SK-N-SH (cell line): ENCODE data around the gene UNC79. TPM values are rescaled to one million over a fixed set of nuclear protein-coding genes. Genes with fewer than 3 reads are reported as not detected.

Experiments
- CTCF ChIA-PET: fragments of 300-600, 350-600 bp; formaldehyde crosslinking; extraction: SDS; loops from one replicate; lab custom pipeline; 2021; lab: Yijun Ruan, JAX
- POLR2A ChIA-PET: fragments of 350-600 bp; sonication (Branson Sonifier 250); formaldehyde crosslinking; extraction: SDS; loops from one replicate; lab custom pipeline; 2020; ENCODE audit warnings: antibody characterized with exemption, inconsistent platforms; lab: Yijun Ruan, JAX
- DNase-seq: peaks from one replicate; pipeline ENCODE4 v3.0.0; 2012
- H2AFZ ChIP-seq: fragments of 200-600 bp; sonication (generic); 2 replicates; pipeline ENCODE4 v1.8.1; 2016; ENCODE audit warnings: antibody characterized with exemption, mild to moderate bottlenecking, low read depth
- H3F3A ChIP-seq: fragments of 200-600 bp; sonication (generic); replicated peaks from 2 replicates; pipeline ENCODE3; 2016; ENCODE audit warnings: antibody characterized with exemption, mild to moderate bottlenecking; ENCODE audit not compliant: insufficient read depth
- H3K27ac ChIP-seq, 2 experiments: fragments of 200-500 bp in 1 of 2; fragments of 200-600 bp in 1 of 2; sonication (Bioruptor generic) in 1 of 2; sonication (generic), shearing (Covaris generic) in 1 of 2; 2 replicates each; pipeline versions ENCODE4 v1.5.1 to v1.6.1; 2014 to 2016; ENCODE audit warnings: low read depth in 2 of 2, inconsistent platforms in 1 of 2, low read length in 1 of 2, mild to moderate bottlenecking in 1 of 2, mixed read lengths in 1 of 2
- H3K27me3 ChIP-seq: fragments of 200-600 bp; sonication (generic), shearing (Covaris generic); 2 replicates; pipeline ENCODE4 v1.6.1; 2016; ENCODE audit warnings: mixed run types; ENCODE audit not compliant: insufficient read depth
- H3K36me3 ChIP-seq, 2 experiments: fragments of 200-500 bp in 1 of 2; fragments of 200-600 bp in 1 of 2; sonication (Bioruptor generic) in 1 of 2; sonication (generic) in 1 of 2; replicated peaks in 1 of 2; 2 replicates each; pipeline versions ENCODE3 to v1.5.1; 2014 to 2016; ENCODE audit warnings: low read length in 1 of 2, mild to moderate bottlenecking in 1 of 2; ENCODE audit not compliant: insufficient read depth in 2 of 2, control insufficient read depth in 1 of 2
- H3K4me1 ChIP-seq, 2 experiments: fragments of 200-500 bp in 1 of 2; fragments of 200-600 bp in 1 of 2; sonication (Bioruptor generic) in 1 of 2; sonication (generic), shearing (Covaris generic) in 1 of 2; 2 replicates each; pipeline versions ENCODE4 v1.5.1 to v1.6.1; 2014 to 2016; ENCODE audit warnings: low read depth in 1 of 2, low read length in 1 of 2, mixed run types in 1 of 2; ENCODE audit not compliant: insufficient read depth in 2 of 2, control insufficient read depth in 1 of 2
- H3K4me2 ChIP-seq: fragments of 200-600 bp; sonication (generic), shearing (Covaris generic); 2 replicates; pipeline ENCODE4 v1.6.1; 2017; ENCODE audit warnings: mixed run types
- H3K4me3 ChIP-seq, 2 experiments: fragments of 200-500 bp in 1 of 2; fragments of 200-600 bp in 1 of 2; sonication (Bioruptor generic) in 1 of 2; sonication (generic), shearing (Covaris generic) in 1 of 2; 2 replicates each; pipeline versions ENCODE4 v1.5.1 to v1.8.1; 2014 to 2016; ENCODE audit warnings: low read depth in 2 of 2, inconsistent platforms in 1 of 2, low read length in 1 of 2, mild to moderate bottlenecking in 1 of 2, mixed read lengths in 1 of 2, moderate library complexity in 1 of 2
- H3K79me2 ChIP-seq: fragments of 200-600 bp; sonication (generic); 2 replicates; pipeline ENCODE4 v1.8.1; 2017; ENCODE audit warnings: mild to moderate bottlenecking; ENCODE audit not compliant: insufficient read depth
- H3K9ac ChIP-seq: fragments of 200-600 bp; sonication (generic); 2 replicates; pipeline ENCODE4 v1.6.1; 2017; ENCODE audit warnings: mixed run types
- H3K9me2 ChIP-seq: fragments of 200-600 bp; sonication (generic); 2 replicates; pipeline ENCODE4 v1.6.1; 2017; ENCODE audit warnings: mixed run types
- H3K9me3 ChIP-seq: fragments of 200-600 bp; sonication (generic); 2 replicates; pipeline ENCODE4 v1.6.1; 2017; ENCODE audit warnings: mixed run types, mild to moderate bottlenecking, moderate library complexity
- H4K20me1 ChIP-seq: fragments of 200-600 bp; sonication (generic); 2 replicates; pipeline ENCODE4 v1.6.1; 2017; ENCODE audit warnings: mild to moderate bottlenecking, mixed run types; ENCODE audit not compliant: insufficient read depth
- CTCF ChIP-seq: fragments of 200-600 bp; sonication (generic); IDR thresholded peaks from 2 replicates; pipeline ENCODE4 v1.6.1; 2017; ENCODE audit warnings: antibody characterized with exemption, mild to moderate bottlenecking, moderate library complexity
- ELF1 ChIP-seq: IDR thresholded peaks from 2 replicates; pipeline ENCODE4 v1.4.0; 2012
- FOXM1 ChIP-seq: IDR thresholded peaks from 2 replicates; pipeline ENCODE4 v1.4.0; 2012; ENCODE audit warnings: low read depth, mild to moderate bottlenecking
- IRF3 ChIP-seq: fragments of 150-350 bp; IDR thresholded peaks from 2 replicates; pipeline ENCODE4 v1.6.1; 2016; ENCODE audit warnings: mild to moderate bottlenecking, low read depth, low read length
- JUND ChIP-seq: IDR thresholded peaks from 2 replicates; pipeline ENCODE4 v1.4.0; 2012
- MXI1 ChIP-seq: IDR thresholded peaks from 2 replicates; pipeline ENCODE4 v1.6.1; 2012; ENCODE audit warnings: mild to moderate bottlenecking, low read depth, low read length, improper control_type of control experiment
- NFIC ChIP-seq: IDR thresholded peaks from 2 replicates; pipeline ENCODE4 v1.4.0; 2012; ENCODE audit warnings: borderline replicate concordance
- PBX3 ChIP-seq: IDR thresholded peaks from 2 replicates; pipeline ENCODE4; 2012
- RCOR1 ChIP-seq: fragments of 150-350 bp; IDR thresholded peaks from 2 replicates; pipeline ENCODE4 v1.6.1; 2017; ENCODE audit warnings: antibody characterized with exemption, low read length
- RXRA ChIP-seq: IDR thresholded peaks from 2 replicates; pipeline ENCODE4 v1.4.0; 2012; ENCODE audit warnings: low read depth, mild to moderate bottlenecking, borderline replicate concordance
- SIN3A ChIP-seq: IDR thresholded peaks from 2 replicates; pipeline ENCODE4 v1.6.1; 2012; ENCODE audit warnings: low read depth, mild to moderate bottlenecking, low read length, moderate library complexity, borderline replicate concordance
- TAF1 ChIP-seq: IDR thresholded peaks from 2 replicates; pipeline ENCODE4 v1.6.1; 2012; ENCODE audit warnings: low read depth, mild to moderate bottlenecking, low read length, moderate library complexity, borderline replicate concordance
- TCF12 ChIP-seq: IDR thresholded peaks from 2 replicates; pipeline ENCODE4 v1.4.0; 2012
- YY1 ChIP-seq: IDR thresholded peaks from 2 replicates; pipeline ENCODE4 v1.4.0; 2012; ENCODE audit warnings: low read depth, mild to moderate bottlenecking
- WGBS: methylation state at CpG from one replicate; pipeline ENCODE4 v1.1.6; 2017; ENCODE audit warnings: low lambda C conversion rate; 5-methylcytosine and 5-hydroxymethylcytosine counted together
- polyA plus RNA-seq, 3 experiments: library from polyadenylated mRNA; depleted of rRNA; stranded (reverse); fragments of >200 nt; gene quantifications; 2 replicates each; pipeline ENCODE4 v1.2.3, GENCODE V29; 2012

UNC79 gene
- polyA plus RNA-seq, 1 of the 3 experiments (the other 2 are of a cell fraction), result 0.10 TPM

GRCh38 chr14:93688239-93688666 is 257.5 kb downstream of the UNC79 start:
- H2AFZ ChIP-seq, result no peak overlapping the region
- no peak overlapping the region for H3K27ac ChIP-seq
- no peaks in the 10 kb centered on the region for H4K20me1 ChIP-seq
- no peak overlapping the region for H3K9ac ChIP-seq
- no peak overlapping the region for H3K4me3 ChIP-seq
- no peaks in the 10 kb centered on the region for H3K4me1 ChIP-seq
- H3K27me3 ChIP-seq, result no peaks in the 10 kb centered on the region
- no peak for DNase-seq
- no peak overlapping the region for H3K4me2 ChIP-seq
- H3K36me3 ChIP-seq, result no peaks in the 10 kb centered on the region
- H3K9me3 ChIP-seq, result 0 out of 2 replicates have a peak, but pooled peaks cover 4% of the 10 kb centered on the region
- WGBS, result 30% methylated on average over 5 of the region's 5 CpGs
- H3K79me2 ChIP-seq, result no peaks in the 10 kb centered on the region
- CTCF ChIA-PET, result interaction anchor here (1.2 to 1.8 kb wide), 3 partner anchors 15 to 251 kb away, joined by 3 to 7 read pairs (median 4); no protein-coding TSS in a partner anchor
- H3K9me2 ChIP-seq, result no peaks in the 10 kb centered on the region
- no peaks in the 10 kb centered on the region for H3F3A ChIP-seq
- TF ChIP-seq TCF12, result no peak
- no peak for TF ChIP-seq ELF1
- TF ChIP-seq CTCF, result no peak
- TF ChIP-seq IRF3, result no peak
- no peak for TF ChIP-seq YY1
- no peak for TF ChIP-seq RXRA
- TF ChIP-seq NFIC, result no peak
- TF ChIP-seq JUND, result no peak
- no peak for TF ChIP-seq PBX3
- TF ChIP-seq FOXM1, result no peak
- TF ChIP-seq TAF1, result no peak
- TF ChIP-seq MXI1, result no peak
- TF ChIP-seq RCOR1, result no peak
- no peak for TF ChIP-seq SIN3A
- POLR2A ChIA-PET, result no interaction called here

GRCh38 chr14:93688820-93689219 is 258.1 kb downstream of the UNC79 start:
- Histone ChIP-seq H4K20me1 (no peaks in the 10 kb centered on the region), H3K9me2 (no peaks in the 10 kb centered on the region), H3K9me3 (0 out of 2 replicates have a peak, but pooled peaks cover 4% of the 10 kb centered on the region), H3K79me2 (no peaks in the 10 kb centered on the region), H3K27ac (no peak overlapping the region), H3K9ac (no peak overlapping the region), H3K4me1 (no peaks in the 10 kb centered on the region), H3K4me2 (no peak overlapping the region), H2AFZ (no peak overlapping the region), H3K36me3 (no peaks in the 10 kb centered on the region), H3K4me3 (no peak overlapping the region), H3F3A (no peaks in the 10 kb centered on the region), H3K27me3 (no peaks in the 10 kb centered on the region)
- DNase-seq, result no peak
- WGBS, result 29% methylated on average over 4 of the region's 4 CpGs
- TF ChIP-seq RCOR1, result no peak
- ChIA-PET POLR2A (no interaction called here), CTCF (interaction anchor here (0.7 to 1.2 kb wide), 2 partner anchors 16 to 214 kb away, joined by 3 read pairs; no protein-coding TSS in a partner anchor)
